NB4 (cell line): ENCODE measurements around the gene MOB1B.

Source experiments
- DNase-seq: peaks from one replicate; pipeline ENCODE4 v3.0.0; 2010; ENCODE audit warnings: low read depth
- H3K4me3 ChIP-seq: one replicate; pipeline ENCODE4 v1.5.1; 2011; ENCODE audit warnings: mild to moderate bottlenecking, low read depth, low read length, moderate library complexity
- CTCF ChIP-seq: IDR thresholded peaks from one replicate; pipeline ENCODE4 v1.5.1; 2012; ENCODE audit warnings: low read depth, low read length
- MAX ChIP-seq: IDR thresholded peaks from 2 replicates; pipeline ENCODE4 v1.6.1; 2011; ENCODE audit warnings: low read depth, low read length
- MYC ChIP-seq: IDR thresholded peaks from 2 replicates; pipeline ENCODE4 v1.6.1; 2011; ENCODE audit warnings: low read depth, low read length
- POLR2A ChIP-seq: IDR thresholded peaks from 2 replicates; pipeline ENCODE4 v1.6.1; 2011; ENCODE audit warnings: mild to moderate bottlenecking; ENCODE audit not compliant: insufficient read length; ENCODE audit errors: extremely low read depth

The MOB1B gene

GRCh38 chr4:70938086-70938485, 35.9 kb downstream of the MOB1B start:
- TF ChIP-seq CTCF = no peak
- no peak for TF ChIP-seq POLR2A
- no peak for TF ChIP-seq MAX
- TF ChIP-seq MYC = no peak
- DNase-seq = no peak
- no peak overlapping the region for H3K4me3 ChIP-seq

- TF ChIP-seq POLR2A (no peak), MAX (no peak), CTCF (no peak), MYC (no peak)
- no peak for DNase-seq
- no peak overlapping the region for H3K4me3 ChIP-seq
Measured at GRCh38 chr4:70940134-70940533, 38.0 kb downstream of the MOB1B start.

- TF ChIP-seq POLR2A = no peak
- TF ChIP-seq MAX = no peak
- TF ChIP-seq CTCF = no peak
- TF ChIP-seq MYC = no peak
- H3K4me3 ChIP-seq = no peak overlapping the region
- DNase-seq = peak; percentile 50
Measured at GRCh38 chr4:70943114-70943513, 40.9 kb downstream of the MOB1B start.

GRCh38 chr4:70945046-70945445, 42.9 kb downstream of the MOB1B start:
- TF ChIP-seq MYC (no peak), MAX (no peak), CTCF (no peak), POLR2A (no peak)
- H3K4me3 ChIP-seq = no peak overlapping the region
- DNase-seq = peak; percentile 62

- H3K4me3 ChIP-seq = no peak overlapping the region
- DNase-seq = no peak
- no peak for TF ChIP-seq MAX
Measured at GRCh38 chr4:70945452-70946055, 43.4 kb downstream of the MOB1B start.

GRCh38 chr4:70946939-70947338, 44.8 kb downstream of the MOB1B start:
- TF ChIP-seq POLR2A (no peak), MAX (no peak), CTCF (no peak), MYC (no peak)
- H3K4me3 ChIP-seq = no peak overlapping the region
- DNase-seq = peak; percentile 19
